RCC 7860 (cell line): ENCODE measurements around the gene KTI12.
"Not testable (repeated sequence)": the region's sequence is repeated elsewhere in the genome, so short reads cannot be mapped to it uniquely, and the experiment has no call there.

Experiments used
- DNase-seq: peaks from one replicate; pipeline ENCODE4 v3.0.0-alpha.2; 2015; ENCODE audit warnings: low spot score
- FAIRE-seq: peaks from 2 replicates; lab custom pipeline; 2012; peaks lifted over from hg19 to GRCh38; lab: Jason Lieb, UNC

Gene KTI12

DNA sequence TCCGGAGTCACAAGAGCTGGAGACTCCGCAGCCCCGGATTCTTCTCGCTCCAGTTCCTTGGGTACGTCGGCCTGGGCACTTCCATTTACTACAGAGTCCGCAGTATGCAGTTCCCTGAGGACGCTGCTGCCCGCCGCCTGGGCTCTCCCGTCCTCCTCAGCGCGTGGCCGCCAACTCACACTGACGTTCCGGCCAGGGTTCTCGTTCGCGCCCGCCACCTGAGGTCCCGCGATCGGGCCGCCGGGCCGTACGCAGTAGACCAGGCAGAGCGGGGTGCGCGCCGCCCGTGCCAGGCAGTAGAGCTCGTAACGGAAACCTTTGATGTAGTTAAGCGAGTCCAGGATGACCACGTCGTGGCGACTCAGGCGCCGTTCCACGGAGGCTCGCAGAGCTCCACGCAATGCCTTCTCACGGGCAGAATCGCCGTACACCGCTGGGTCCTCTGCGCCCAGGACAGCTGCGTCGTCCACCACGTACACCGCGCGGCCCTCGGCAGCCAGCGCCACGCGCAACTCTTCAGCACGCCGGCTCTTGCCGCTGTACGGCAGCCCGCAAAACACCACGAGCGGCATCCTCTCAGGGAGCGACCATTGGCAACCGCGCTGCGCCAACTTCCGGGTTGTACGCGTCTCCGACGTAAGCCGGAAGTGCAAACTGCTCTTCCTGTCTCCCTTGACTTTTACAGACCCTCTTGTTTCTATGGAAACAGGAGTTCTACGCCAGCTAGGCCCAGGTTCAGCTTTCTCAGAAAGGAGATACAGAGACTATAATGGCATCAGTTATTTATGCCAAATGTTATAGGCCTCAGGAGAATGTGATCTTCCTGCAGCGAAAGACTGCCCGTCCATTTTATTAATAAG, at the start of gene KTI12:
KTI12 (minus strand) TSS at position 621 of the 860 bp plus-strand sequence; CDS start at position 572, 49 bp downstream.
- DNase-seq, result peak; percentile 82
- peak; percentile 4 for FAIRE-seq

GRCh38 chr1:52080014-52080415, 46.4 kb upstream of the KTI12 start:
- DNase-seq (no peak), FAIRE-seq (no peak)

DNA sequence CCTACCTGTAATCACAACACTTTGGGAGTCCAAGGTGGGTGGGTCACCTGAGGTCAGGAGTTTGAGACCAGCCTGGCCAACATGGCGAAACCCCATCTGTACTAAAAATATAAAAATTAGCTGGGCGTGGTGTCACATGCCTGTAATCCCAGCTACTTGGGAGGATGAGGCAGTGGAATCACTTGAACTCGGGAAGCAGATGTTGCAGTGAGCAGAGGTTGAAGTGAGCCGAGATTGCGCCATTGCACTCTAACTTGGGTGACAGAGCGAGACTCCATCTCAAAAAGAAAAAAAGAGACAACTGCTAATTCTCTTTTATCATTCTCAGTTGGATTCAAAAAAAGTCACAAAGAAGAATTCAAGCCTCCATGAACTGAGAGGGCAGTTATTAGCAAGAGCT, 43.7 kb upstream of the KTI12 start:
- not testable (repeated sequence) for DNase-seq, FAIRE-seq

- DNase-seq, result no peak
- no peak for FAIRE-seq
Measured at GRCh38 chr1:52072291-52072690, 38.7 kb upstream of the KTI12 start.

- DNase-seq (no peak), FAIRE-seq (no peak)
Measured at GRCh38 chr1:52070704-52071103, 37.1 kb upstream of the KTI12 start.

GRCh38 chr1:52063192-52063591, 29.6 kb upstream of the KTI12 start:
- FAIRE-seq (no peak), DNase-seq (no peak)

DNA sequence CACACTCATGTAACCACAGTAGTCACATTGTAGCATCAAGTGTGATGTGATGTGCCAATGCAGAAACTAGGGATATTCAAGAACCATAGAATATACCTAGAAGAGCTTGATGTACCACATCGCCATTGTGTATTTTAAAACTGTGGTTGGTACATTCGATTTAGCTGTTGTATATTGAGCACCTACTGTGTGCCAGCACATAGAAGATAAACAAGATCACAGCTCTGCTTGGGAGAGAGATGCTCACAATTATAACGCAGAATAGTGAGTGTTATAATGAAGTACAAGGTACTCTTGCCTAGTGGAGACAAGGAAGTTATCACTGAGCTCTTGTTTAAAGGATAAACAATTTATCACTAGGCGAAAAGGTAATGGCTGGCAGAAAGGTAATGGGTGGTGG, 27.2 kb upstream of the KTI12 start:
- DNase-seq, result no peak

DNA sequence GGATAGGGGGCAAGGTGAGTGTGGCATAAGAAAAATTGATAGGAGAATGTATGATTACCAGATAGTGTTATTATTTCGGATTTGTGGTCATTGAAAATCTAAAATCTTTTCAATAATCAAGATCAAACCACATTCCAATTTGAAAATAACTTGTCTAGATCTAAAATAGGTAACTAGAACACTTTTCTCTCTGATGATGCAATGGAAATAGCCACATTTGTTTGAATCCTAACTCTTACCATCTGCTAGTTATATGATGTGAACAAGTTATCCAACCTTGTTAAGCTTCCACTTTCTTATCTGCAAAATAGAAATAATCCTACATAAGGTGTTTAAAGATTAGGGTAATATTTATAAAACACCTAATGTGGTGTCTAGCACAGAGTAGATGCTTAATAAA, 26.3 kb upstream of the KTI12 start:
- FAIRE-seq (no peak), DNase-seq (no peak)

More for the DNA sequence above, 27.2 kb upstream of the KTI12 start:
- FAIRE-seq, result no peak

GRCh38 chr1:52059321-52059720, 25.7 kb upstream of the KTI12 start:
- FAIRE-seq (peak; percentile 69), DNase-seq (peak; percentile 26)

DNA sequence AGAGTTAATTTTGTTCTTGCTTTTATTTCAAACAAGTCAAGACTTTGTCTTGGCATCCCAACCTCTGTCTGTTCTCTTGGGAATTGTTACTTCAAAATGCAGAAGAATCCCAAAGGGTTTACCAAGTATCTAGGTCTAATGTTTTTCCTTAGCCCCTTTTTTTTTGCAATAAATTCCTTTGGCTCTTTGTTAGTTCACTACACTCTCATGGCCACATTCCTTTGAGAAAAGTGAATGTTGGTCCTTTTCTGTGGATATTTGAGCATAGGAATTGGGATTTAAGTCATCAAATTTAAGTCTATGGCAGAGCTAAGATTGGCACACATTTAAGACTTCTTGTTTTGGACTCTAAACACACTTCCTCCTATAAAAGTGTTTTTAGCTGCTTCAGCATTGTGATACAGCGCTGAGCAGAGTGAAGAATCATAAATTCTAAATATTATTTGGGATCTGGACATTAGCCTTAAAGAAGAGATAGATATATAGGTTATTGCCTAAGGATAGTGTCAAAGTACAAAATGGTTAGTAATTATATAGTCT, 24.3 kb upstream of the KTI12 start:
- DNase-seq (no peak), FAIRE-seq (no peak)

GRCh38 chr1:52057255-52057654, 23.6 kb upstream of the KTI12 start:
- no peak for DNase-seq
- no peak for FAIRE-seq

DNA sequence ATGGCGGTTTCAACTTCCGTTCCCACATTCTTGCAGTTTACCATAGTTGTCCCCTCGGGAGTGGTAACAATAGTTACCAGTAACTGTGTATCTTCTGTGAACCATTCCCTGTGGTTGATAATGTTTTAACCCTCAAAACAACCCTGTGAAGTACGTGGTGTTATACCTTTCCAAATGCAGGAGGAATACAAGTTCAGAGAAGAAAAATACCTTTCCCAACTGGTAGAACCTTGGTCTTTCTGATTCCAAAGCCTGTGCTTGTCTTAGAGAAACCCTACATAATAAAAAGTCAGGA, 23.3 kb upstream of the KTI12 start:
- peak; percentile 40 for DNase-seq
- no peak for FAIRE-seq

DNA sequence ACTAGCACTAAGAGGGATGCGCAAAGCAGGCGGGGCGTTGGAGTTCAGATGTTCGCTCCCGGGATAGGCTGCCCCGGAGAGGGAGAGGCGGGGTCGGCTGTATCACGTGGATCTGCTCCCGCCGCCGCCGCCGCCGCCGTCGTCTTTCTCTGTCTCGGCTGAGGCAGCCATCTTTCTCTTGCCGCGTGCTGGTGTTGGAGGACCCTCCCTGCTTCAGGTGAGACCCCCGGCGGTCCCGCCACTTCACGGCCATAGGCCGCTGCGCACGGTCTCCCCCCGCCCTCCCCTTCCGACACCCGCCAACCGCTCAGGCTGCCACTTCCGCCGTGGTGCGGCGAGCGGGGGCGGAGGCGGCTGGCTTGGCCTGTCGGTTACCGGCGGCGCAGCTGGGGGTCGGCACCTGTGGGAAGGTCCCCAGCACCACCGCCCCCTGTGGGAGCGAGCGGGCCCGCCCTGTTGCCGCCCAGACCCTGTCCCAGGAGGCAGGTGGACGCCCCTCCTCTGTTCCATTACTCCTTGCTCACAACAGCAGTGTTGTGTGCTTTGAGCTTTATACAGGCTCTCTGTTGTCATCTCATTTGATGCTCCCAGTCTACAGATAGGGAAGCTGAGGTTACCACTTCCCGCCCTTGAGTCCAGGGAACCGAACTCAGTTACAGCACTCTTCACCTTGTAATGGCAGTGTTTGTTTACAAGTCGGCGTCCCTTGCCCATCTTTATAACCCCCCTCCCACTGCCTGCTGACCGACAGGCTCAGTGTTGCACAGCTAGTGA, 22.7 kb upstream of the KTI12 start, which contains the start of gene BTF3L4:
BTF3L4 (plus strand) TSS at position 133 of the 774 bp plus-strand sequence. CDS start 3,553 bp downstream, outside the sequence.
- DNase-seq (peak; percentile 86), FAIRE-seq (peak; percentile 65)

GRCh38 chr1:52055866-52056162, 22.2 kb upstream of the KTI12 start:
- FAIRE-seq (no peak), DNase-seq (no peak)

DNA sequence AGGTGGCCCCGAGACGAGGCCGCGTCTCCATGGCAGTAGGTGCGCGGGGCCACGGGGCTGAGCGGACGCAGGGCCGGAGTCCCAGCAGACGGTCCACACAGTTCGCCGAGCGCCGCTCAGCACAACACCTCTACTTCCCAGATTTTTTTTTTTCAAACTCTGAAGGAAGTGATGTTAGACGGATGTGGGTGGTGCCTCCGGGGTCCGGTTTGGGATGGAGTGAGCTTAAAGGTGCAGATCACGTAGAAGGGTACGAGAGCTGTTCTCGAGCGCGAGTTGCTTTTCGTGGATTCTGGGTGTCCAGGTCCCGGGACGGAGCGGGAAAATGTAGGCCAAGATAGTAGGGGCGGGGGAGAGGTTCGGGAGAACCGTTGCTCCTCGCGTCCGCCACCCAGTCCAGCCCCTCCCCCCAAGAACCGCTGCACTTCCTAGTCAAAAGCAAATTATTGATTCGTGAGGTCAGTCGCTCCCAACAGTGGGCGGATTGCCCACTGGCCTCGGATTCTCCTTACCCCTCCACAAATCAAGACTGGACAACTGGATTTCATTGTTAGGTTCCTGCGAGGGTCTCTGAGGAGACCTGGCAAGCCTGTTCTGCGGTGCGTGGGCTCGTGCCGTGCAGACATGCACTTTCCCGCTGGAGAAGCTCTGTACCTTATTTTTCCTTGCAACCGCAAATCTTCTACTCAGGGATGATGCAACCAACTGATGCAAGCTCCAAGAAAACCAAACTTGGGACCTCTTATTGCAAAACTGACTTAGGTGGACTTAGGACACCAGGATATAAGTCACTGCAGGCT, 21.7 kb upstream of the KTI12 start, which contains the start of gene TXNDC12:
TXNDC12 (minus strand) TSS at position 126 of the 800 bp plus-strand sequence; CDS start at position 31, 95 bp downstream.
- FAIRE-seq, result peak; percentile 66
- peak; percentile 85 for DNase-seq

DNA sequence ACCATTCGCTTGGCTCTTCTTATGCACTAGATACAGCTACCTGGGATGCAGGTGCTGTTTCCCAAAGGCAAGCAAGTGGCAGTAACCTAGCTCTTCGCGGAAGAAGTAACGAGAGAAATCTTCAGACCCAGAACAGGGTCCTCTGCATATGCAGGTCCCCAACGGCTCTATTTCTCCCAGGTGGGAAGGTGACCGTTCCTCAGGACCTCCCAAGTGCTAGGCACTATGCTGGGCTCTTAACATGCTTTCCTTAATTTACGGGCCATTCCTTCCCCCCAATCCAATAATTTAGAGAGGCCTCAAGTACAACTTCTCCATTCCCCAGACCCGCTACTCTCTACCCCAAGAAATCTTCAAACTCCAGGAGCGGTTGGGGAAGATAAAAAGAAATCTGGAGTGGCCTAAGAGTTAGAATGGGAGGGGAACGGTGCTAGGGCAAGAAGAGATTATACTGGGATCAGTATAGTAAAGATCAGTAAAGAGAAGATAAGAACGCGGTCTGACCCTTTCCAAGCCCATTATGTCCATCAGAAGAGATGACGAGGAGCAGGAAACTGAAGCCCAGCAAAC, 21.0 kb upstream of the KTI12 start:
- FAIRE-seq (no peak), DNase-seq (no peak)

- DNase-seq, result no peak
- FAIRE-seq, result no peak
Measured at GRCh38 chr1:52053862-52054261, 20.3 kb upstream of the KTI12 start.

DNA sequence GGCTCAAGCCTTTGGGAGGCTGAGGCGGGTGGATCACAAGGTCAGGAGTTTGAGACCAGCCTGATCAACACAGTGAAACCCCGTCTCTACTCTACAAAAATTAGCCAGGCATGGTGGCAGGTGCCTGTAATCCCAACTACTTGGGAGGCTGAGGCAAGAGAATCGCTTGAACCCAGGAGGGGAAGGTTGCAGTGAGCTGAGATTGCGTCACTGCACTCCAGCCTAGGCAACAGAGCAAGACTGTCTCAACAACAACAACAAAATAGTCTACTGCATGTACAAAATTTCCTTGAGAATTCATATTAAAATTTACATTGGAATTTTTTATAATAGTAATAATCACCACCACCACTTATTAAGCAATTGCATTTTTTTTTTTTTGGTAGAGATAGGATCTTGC, 15.7 kb upstream of the KTI12 start:
- not testable (repeated sequence) for FAIRE-seq, DNase-seq

- FAIRE-seq, result not testable (repeated sequence)
Measured at GRCh38 chr1:52045666-52046195, 12.1 kb upstream of the KTI12 start.

DNA sequence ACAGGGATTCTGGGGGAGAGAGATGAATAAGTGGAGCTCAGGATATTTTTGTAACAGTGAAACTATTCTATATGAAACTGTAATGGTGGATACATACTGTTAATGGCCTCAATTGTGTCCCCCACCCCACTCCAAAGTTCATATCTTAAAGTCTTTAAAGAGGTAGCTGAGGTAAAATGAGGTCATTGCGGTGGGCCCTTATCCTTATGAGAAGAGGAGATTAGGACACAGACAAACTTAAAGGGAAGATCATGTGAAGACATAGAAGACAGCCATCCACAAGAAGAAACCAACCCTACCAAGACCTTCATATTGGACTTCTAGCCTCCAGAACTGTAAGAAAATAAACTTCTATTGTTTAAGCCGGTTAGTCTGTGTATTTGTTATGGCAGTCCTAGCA, 11.6 kb upstream of the KTI12 start:
- FAIRE-seq (no peak), DNase-seq (no peak)

More at GRCh38 chr1:52045666-52046195, 12.1 kb upstream of the KTI12 start:
- not testable (repeated sequence) for DNase-seq
